Inferior parietal cortex (tissue), 1 donor: Measurements from ENCODE around the gene MAN2C1.
A peak's percentile ranks its signal among the peaks of the same experiment; 100 is the strongest.

Source experiments
- DNase-seq: peaks from one replicate; pipeline ENCODE4 v3.0.0-alpha.2; 2016; ENCODE audit errors: extremely low spot score

The MAN2C1 gene

GRCh38 chr15:75309711-75310110 lies 58.7 kb downstream of the MAN2C1 start:
- DNase-seq, result no peak

GRCh38 chr15:75307778-75308390 lies 60.5 kb downstream of the MAN2C1 start:
- DNase-seq, result peak; percentile 2

- no peak for DNase-seq
These were observed 62.2 kb downstream of the MAN2C1 start for GRCh38 chr15:75306188-75306587.
